IMR-90 (cell line): ENCODE data around the gene NT5C3B. TPM values are rescaled to one million over a fixed set of nuclear protein-coding genes. Genes with fewer than 3 reads are reported as not detected.

Experiments used
- ATAC-seq: fragments of 200-7000 bp; cut with Tn5 transposase; 2 replicates; pipeline ENCODE4 v1.9.1; 2020; ENCODE audit warnings: low read depth, mild to moderate bottlenecking, moderate library complexity
- BruUV-seq: library from RNA; stranded (reverse); fragments of 400-500 nt; replicated peaks from 2 replicates; lab custom pipeline; 2021; lab: Mats Ljungman, UMichigan
- CTCF ChIA-PET: fragments of 300-600 bp; formaldehyde crosslinking; extraction: SDS; loops from one replicate; lab custom pipeline; 2021; ENCODE audit warnings: antibody characterized with exemption; lab: Yijun Ruan, JAX
- POLR2A ChIA-PET: fragments of 300-600 bp; sonication (Branson Sonifier 250); formaldehyde crosslinking; loops from one replicate; lab custom pipeline; 2022; ENCODE audit warnings: antibody characterized with exemption; ENCODE audit not compliant: unreplicated experiment; lab: Charles Lee
- DNase-seq: peaks from one replicate; pipeline ENCODE4 v3.0.0; 2013
- H2AFZ ChIP-seq: replicated peaks from 2 replicates; pipeline ENCODE3; 2013; ENCODE audit warnings: low read length, mild to moderate bottlenecking; ENCODE audit not compliant: poor library complexity
- H2AK5ac ChIP-seq: 2 replicates; pipeline ENCODE4 v1.6.1; 2013; ENCODE audit warnings: low read depth, low read length, inconsistent platforms
- H2AK9ac ChIP-seq: replicated peaks from 2 replicates; pipeline ENCODE3; 2013; ENCODE audit warnings: mild to moderate bottlenecking, low read depth, low read length, moderate library complexity; ENCODE audit not compliant: poor library complexity
- H2BK120ac ChIP-seq: 2 replicates; pipeline ENCODE4 v1.6.1; 2013; ENCODE audit warnings: low read depth, low read length, inconsistent platforms
- H2BK15ac ChIP-seq: 3 replicates; pipeline ENCODE4 v1.6.1; 2013; ENCODE audit warnings: low read depth, low read length, inconsistent platforms
- H2BK20ac ChIP-seq: 2 replicates; pipeline ENCODE4 v1.6.1; 2013; ENCODE audit warnings: low read depth, mild to moderate bottlenecking, inconsistent platforms, low read length, moderate library complexity
- H2BK5ac ChIP-seq: 2 replicates; pipeline ENCODE4 v1.6.1; 2013; ENCODE audit warnings: mild to moderate bottlenecking, low read depth, low read length, inconsistent platforms; ENCODE audit not compliant: poor library complexity, severe bottlenecking
- H3K14ac ChIP-seq: replicated peaks from 2 replicates; pipeline ENCODE4 v1.6.1; 2013; ENCODE audit warnings: low read depth, low read length, inconsistent platforms
- H3K18ac ChIP-seq: 2 replicates; pipeline ENCODE4 v1.6.1; 2013; ENCODE audit warnings: low read depth, low read length, control low read depth
- H3K23ac ChIP-seq: 2 replicates; pipeline ENCODE4 v1.6.1; 2013; ENCODE audit warnings: low read depth, low read length, inconsistent platforms
- H3K27ac ChIP-seq: 2 replicates; pipeline ENCODE4 v1.5.1; 2013; ENCODE audit warnings: mild to moderate bottlenecking, control low read depth, low read length; ENCODE audit not compliant: insufficient read depth
- H3K27me3 ChIP-seq: 2 replicates; pipeline ENCODE4 v1.6.1; 2013; ENCODE audit warnings: low read length; ENCODE audit not compliant: control insufficient read depth, insufficient read depth
- H3K36me3 ChIP-seq: 2 replicates; pipeline ENCODE4 v1.6.1; 2013; ENCODE audit warnings: low read length, mixed read lengths; ENCODE audit not compliant: control insufficient read depth, insufficient read depth
- H3K4ac ChIP-seq: 2 replicates; pipeline ENCODE4 v1.6.1; 2013; ENCODE audit warnings: low read depth, low read length, inconsistent platforms
- H3K4me1 ChIP-seq: 2 replicates; pipeline ENCODE4 v1.6.1; 2013; ENCODE audit warnings: low read length, mixed read lengths; ENCODE audit not compliant: control insufficient read depth, insufficient read depth
- H3K4me2 ChIP-seq: 2 replicates; pipeline ENCODE4 v1.6.1; 2013; ENCODE audit warnings: low read depth, mild to moderate bottlenecking, control low read depth, low read length, moderate library complexity
- H3K4me3 ChIP-seq: 2 replicates; pipeline ENCODE4 v1.5.1; 2013; ENCODE audit warnings: low read depth, mild to moderate bottlenecking, control low read depth, low read length, moderate library complexity; ENCODE audit not compliant: insufficient read depth
- H3K56ac ChIP-seq: 2 replicates; pipeline ENCODE4 v1.6.1; 2013; ENCODE audit warnings: low read length, inconsistent platforms; ENCODE audit not compliant: insufficient read depth; ENCODE audit errors: extremely low read depth
- H3K79me1 ChIP-seq, 2 experiments: 2 replicates each; pipeline ENCODE4 v1.6.1; 2013; ENCODE audit warnings: low read length in 2 of 2, inconsistent platforms in 1 of 2, low read depth in 1 of 2
- H3K9ac ChIP-seq: 2 replicates; pipeline ENCODE4 v1.6.1; 2013; ENCODE audit warnings: low read depth, low read length, control low read depth
- H3K9me1 ChIP-seq: 2 replicates; pipeline ENCODE4 v1.6.1; 2013; ENCODE audit warnings: low read length, inconsistent platforms; ENCODE audit not compliant: insufficient read depth
- H3K9me3 ChIP-seq: 2 replicates; pipeline ENCODE4 v1.6.1; 2013; ENCODE audit warnings: low read length; ENCODE audit not compliant: control insufficient read depth, insufficient read depth
- H4K20me1 ChIP-seq: 2 replicates; pipeline ENCODE4 v1.6.1; 2013; ENCODE audit warnings: low read length, inconsistent platforms; ENCODE audit not compliant: insufficient read depth
- H4K5ac ChIP-seq: 2 replicates; pipeline ENCODE4 v1.6.1; 2013; ENCODE audit warnings: mild to moderate bottlenecking, low read depth, low read length, control low read depth
- H4K8ac ChIP-seq, 2 experiments: 2 replicates each; pipeline ENCODE4 v1.6.1; 2013; ENCODE audit warnings: low read depth in 2 of 2, low read length in 2 of 2, control low read depth in 1 of 2, inconsistent platforms in 1 of 2
- H4K91ac ChIP-seq: 2 replicates; pipeline ENCODE4 v1.6.1; 2013; ENCODE audit warnings: low read depth, low read length, inconsistent platforms; ENCODE audit not compliant: insufficient read depth
- CEBPB ChIP-seq: IDR thresholded peaks from 2 replicates; pipeline ENCODE4 v1.6.1; 2012; ENCODE audit warnings: low read depth, low read length, improper control_type of control experiment
- MAFK ChIP-seq: IDR thresholded peaks from 2 replicates; pipeline ENCODE4 v1.6.1; 2012; ENCODE audit warnings: low read depth, low read length, improper control_type of control experiment
- MXI1 ChIP-seq: IDR thresholded peaks from 2 replicates; pipeline ENCODE4 v1.6.1; 2012; ENCODE audit warnings: low read depth, mild to moderate bottlenecking, low read length, moderate library complexity, borderline replicate concordance
- NFE2L2 ChIP-seq: fragments of 150-350 bp; IDR thresholded peaks from 2 replicates; pipeline ENCODE4 v1.6.1; 2016; ENCODE audit warnings: low read depth, mild to moderate bottlenecking, low read length
- RAD21 ChIP-seq: IDR thresholded peaks from 2 replicates; pipeline ENCODE4 v1.6.1; 2012; ENCODE audit warnings: low read length, improper control_type of control experiment
- RCOR1 ChIP-seq: IDR thresholded peaks from 2 replicates; pipeline ENCODE4 v1.6.1; 2012; ENCODE audit warnings: mild to moderate bottlenecking, low read length, improper control_type of control experiment; ENCODE audit not compliant: insufficient replicate concordance
- WGBS, 2 experiments: methylation state at CpG; one replicate each; pipeline versions ENCODE4 v1.1.5 to v1.1.7; 2013; ENCODE audit warnings: missing lambda C conversion rate in 2 of 2; ENCODE audit not compliant: insufficient read length in 1 of 2; ENCODE audit errors: extremely low coverage in 2 of 2; 5-methylcytosine and 5-hydroxymethylcytosine counted together
- dilution Hi-C: fragments of 300-500 bp; cut with HindIII; formaldehyde crosslinking; loops from one replicate; pipeline ENCODE4 v1.14.3; 2018; ENCODE audit warnings: low sequenced_read_pairs; ENCODE audit not compliant: unreplicated experiment
- in situ Hi-C: fragments of 300-500 bp; cut with MboI; formaldehyde crosslinking; loops from 3 replicates; pipeline ENCODE4 v1.14.3; 2019; ENCODE audit warnings: low sequenced_read_pairs, inconsistent platforms, mixed read lengths
- intact Hi-C: fragments of 100-400 bp; cut with micrococcal nuclease; formaldehyde crosslinking; loops from 2 replicates; pipeline ENCODE4 v1.10.0; 2022
- polyA plus RNA-seq, 3 experiments: library from polyadenylated mRNA; depleted of rRNA; stranded (reverse); fragments of >200 nt; gene quantifications; 2 replicates each; pipeline ENCODE4 v1.2.3, GENCODE V29; 2012; ENCODE audit warnings: low replicate concordance in 1 of 3
- total RNA-seq: library from RNA; depleted of rRNA; stranded (reverse); fragments of >200 nt; gene quantifications from 2 replicates; pipeline ENCODE4 v1.2.3, GENCODE V29; 2012

Gene NT5C3B
- total and polyA plus RNA-seq, 2 of the 4 experiments (the other 2 are of a cell fraction) = 59.9 to 92.7 TPM

DNA sequence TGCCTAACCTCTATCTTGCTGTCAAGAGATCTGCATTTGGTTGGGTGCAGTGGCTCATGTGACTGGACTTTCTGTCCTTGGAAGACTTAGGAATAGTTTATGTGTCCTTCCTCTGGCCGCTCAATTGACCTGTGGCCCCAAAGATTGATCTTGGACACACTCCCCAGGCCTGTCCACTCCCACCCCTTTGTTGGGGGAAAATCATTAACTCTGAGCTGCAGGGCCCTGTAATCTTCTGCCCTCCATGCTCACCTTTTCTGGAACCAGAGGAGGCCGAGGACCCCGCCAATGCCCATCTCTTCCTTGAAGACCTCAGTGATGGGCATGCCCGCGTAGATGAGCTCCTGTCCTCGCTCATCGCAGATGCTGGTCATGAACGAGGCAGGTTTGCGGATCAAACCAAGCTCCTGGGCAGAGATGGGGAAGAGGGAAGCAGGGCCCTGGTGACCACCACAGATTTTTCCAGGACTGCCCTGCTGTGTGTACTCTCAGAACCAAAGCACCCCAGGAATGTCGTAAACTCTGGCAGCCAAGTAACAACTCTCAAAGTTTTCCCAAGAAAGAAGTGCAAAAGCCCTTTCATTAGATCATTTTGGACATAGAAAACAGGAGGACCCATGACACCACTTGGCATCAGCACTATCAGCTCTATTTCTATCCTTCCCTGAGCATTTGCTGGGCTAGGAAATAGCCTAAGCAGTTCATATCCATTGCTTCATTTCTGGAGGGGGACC, 37.7 kb upstream of the NT5C3B start:
- ChIA-PET POLR2A (no interaction called here), CTCF (no interaction called here)
- no TSS peak for BruUV-seq
- H2AK9ac ChIP-seq = peak overlapping the region; percentile 28
- H3K14ac ChIP-seq = no peak overlapping the region
- no peak overlapping the region for H3K18ac ChIP-seq
- peaks cover 63% of the 10 kb centered on the region for H3K36me3 ChIP-seq
- no peak overlapping the region for H4K5ac ChIP-seq
- dilution Hi-C loops = no loop called here
- 97% methylated on average over 9 of the region's 10 CpGs; no CpG with 5 or more reads in 1 of the 2 experiments for WGBS, 2 experiments
- 0 out of 2 replicates have a peak, but pooled peaks cover 3% of the 10 kb centered on the region for H3K9me1 ChIP-seq
- no peak overlapping the region for H2BK20ac ChIP-seq
- peak; percentile 37 for ATAC-seq
- H2BK5ac ChIP-seq = no peak overlapping the region
- H3K4me3 ChIP-seq = no peak overlapping the region
- H3K79me1 ChIP-seq = peaks cover 16 to 38% of the 10 kb centered on the region in 2 experiments
- H3K9ac ChIP-seq = no peak overlapping the region
- H4K8ac ChIP-seq = no peak overlapping the region
- no peaks in the 10 kb centered on the region for H3K4me1 ChIP-seq
- DNase-seq = no peak
- 0 out of 2 replicates have a peak, but pooled peaks cover 4% of the 10 kb centered on the region for H4K20me1 ChIP-seq
- H2AK5ac ChIP-seq = no peak overlapping the region
- no peak overlapping the region for H4K91ac ChIP-seq
- no peak overlapping the region for H3K56ac ChIP-seq
- H3K27ac ChIP-seq = no peak overlapping the region
- H2AFZ ChIP-seq = peak overlapping the region; percentile 43
- H3K9me3 ChIP-seq = no peaks in the 10 kb centered on the region
- no peak overlapping the region for H3K4me2 ChIP-seq
- intact Hi-C loops = no loop called here
- H3K4ac ChIP-seq = no peak overlapping the region
- TF ChIP-seq NFE2L2 (no peak), MAFK (no peak), CEBPB (no peak), RAD21 (no peak), MXI1 (no peak), RCOR1 (no peak)
- no peak overlapping the region for H2BK120ac ChIP-seq
- no peak overlapping the region; the same call in 1 of the 2 replicates for H3K23ac ChIP-seq
- no peak overlapping the region for H2BK15ac ChIP-seq
- no peaks in the 10 kb centered on the region for H3K27me3 ChIP-seq
- in situ Hi-C loops = no loop called here
